Measurements from ENCODE around the gene CLEC18A. TPM values are rescaled to one million over a fixed set of nuclear protein-coding genes. Genes with fewer than 3 reads are reported as not detected.
"Not testable (repeated sequence)": the region's sequence is repeated elsewhere in the genome, so short reads cannot be mapped to it uniquely, and the experiment has no call there.

Gene CLEC18A
- total RNA-seq, 2 donors from 2014 or later, result 2.2 to 5.1 TPM

DNA sequence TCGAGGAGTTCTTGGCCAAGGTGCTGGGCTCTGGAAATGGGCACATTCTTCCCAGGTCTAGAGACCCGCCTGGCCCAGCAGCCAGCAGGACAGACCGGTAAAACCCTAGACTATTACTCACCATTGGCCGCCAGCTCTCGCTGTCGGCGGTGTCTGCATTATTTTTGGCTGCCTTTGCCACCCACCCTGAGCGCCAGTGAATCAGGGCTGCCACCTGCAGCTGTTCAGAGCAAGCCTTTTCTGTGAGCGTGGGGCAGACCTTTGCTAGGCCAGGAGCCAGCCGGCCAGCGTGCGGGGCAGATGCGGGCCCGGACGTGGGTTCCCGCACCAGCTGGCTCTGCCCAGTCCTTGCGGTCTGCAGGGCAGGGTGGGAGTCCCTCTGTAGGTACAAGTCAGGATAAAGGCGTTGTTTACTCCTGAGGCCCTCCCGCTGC, 15.8 kb upstream of the CLEC18A start:
- H3K27ac Mint-ChIP-seq, result no peak overlapping the region
- H3K36me3 Mint-ChIP-seq, result no peaks in the 10 kb centered on the region
- H3K9me3 Mint-ChIP-seq, result no peaks in the 10 kb centered on the region
- peaks cover 0 to 6% of the 10 kb centered on the region in 2 donors for H3K4me1 Mint-ChIP-seq (ENCODE audit: low read depth in 2 of 2)
- no peak for ATAC-seq
- no peaks in the 10 kb centered on the region for H3K27me3 Mint-ChIP-seq
- no peak overlapping the region for H3K4me3 Mint-ChIP-seq
- no peak for DNase-seq (ENCODE audit: low spot score)

DNA sequence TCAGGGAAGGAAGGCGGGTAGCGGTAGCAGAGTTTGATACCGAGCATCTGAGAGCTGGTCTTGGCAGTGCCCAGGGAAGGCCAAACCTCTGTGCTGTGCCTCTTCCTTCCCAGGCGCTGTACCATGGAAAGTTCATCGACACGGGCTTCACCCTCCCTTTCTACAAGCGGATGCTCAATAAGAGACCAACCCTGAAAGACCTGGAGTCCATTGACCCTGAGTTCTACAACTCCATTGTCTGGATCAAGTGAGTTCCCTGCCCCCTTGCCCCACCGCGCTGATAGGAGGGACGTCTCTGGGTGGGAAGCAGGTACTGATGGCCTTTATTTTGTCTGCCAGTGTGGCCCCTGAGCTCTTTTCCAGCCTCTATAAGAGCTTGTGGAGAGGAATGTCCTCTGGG, 15.4 kb upstream of the CLEC18A start:
- Mint-ChIP-seq H3K4me1 (ENCODE audit: low read depth in 2 of 2) (peaks cover 0 to 6% of the 10 kb centered on the region in 2 donors), H3K9me3 (no peaks in the 10 kb centered on the region), H3K27ac (no peak overlapping the region), H3K4me3 (no peak overlapping the region), H3K27me3 (no peaks in the 10 kb centered on the region), H3K36me3 (no peaks in the 10 kb centered on the region)
- no peak for DNase-seq (ENCODE audit: low spot score)
- ATAC-seq, result no peak

GRCh38 chr16:69936252-69936651, 14.9 kb upstream of the CLEC18A start:
- Mint-ChIP-seq H3K4me1 (ENCODE audit: low read depth in 2 of 2) (peaks cover 0 to 6% of the 10 kb centered on the region in 2 donors), H3K27me3 (no peaks in the 10 kb centered on the region), H3K36me3 (no peaks in the 10 kb centered on the region), H3K9me3 (no peaks in the 10 kb centered on the region), H3K4me3 (no peak overlapping the region), H3K27ac (no peak overlapping the region)
- ATAC-seq (no peak), DNase-seq (ENCODE audit: low spot score) (no peak)

GRCh38 chr16:69936751-69937211, 14.4 kb upstream of the CLEC18A start:
- Mint-ChIP-seq H3K4me3 (no peak overlapping the region), H3K4me1 (ENCODE audit: low read depth in 2 of 2) (peaks cover 0 to 6% of the 10 kb centered on the region in 2 donors), H3K27me3 (no peaks in the 10 kb centered on the region), H3K36me3 (no peaks in the 10 kb centered on the region), H3K9me3 (no peaks in the 10 kb centered on the region), H3K27ac (no peak overlapping the region)
- no peak for DNase-seq (ENCODE audit: low spot score)
- no peak for ATAC-seq

- Mint-ChIP-seq H3K9me3 (no peaks in the 10 kb centered on the region), H3K4me1 (ENCODE audit: low read depth in 2 of 2) (peaks cover 0 to 6% of the 10 kb centered on the region in 2 donors), H3K27me3 (no peaks in the 10 kb centered on the region), H3K4me3 (no peak overlapping the region), H3K36me3 (no peaks in the 10 kb centered on the region), H3K27ac (no peak overlapping the region)
- ATAC-seq (no peak), DNase-seq (ENCODE audit: low spot score) (no peak)
Measured at GRCh38 chr16:69937465-69937951, 13.6 kb upstream of the CLEC18A start.

- DNase-seq (ENCODE audit: low spot score) (no peak), ATAC-seq (no peak)
- Mint-ChIP-seq H3K9me3 (no peaks in the 10 kb centered on the region), H3K4me3 (no peak overlapping the region), H3K27me3 (no peaks in the 10 kb centered on the region), H3K36me3 (no peaks in the 10 kb centered on the region), H3K27ac (no peak overlapping the region), H3K4me1 (ENCODE audit: low read depth in 2 of 2) (no peaks in the 10 kb centered on the region)
Measured at GRCh38 chr16:69938981-69939820, 11.9 kb upstream of the CLEC18A start.

GRCh38 chr16:69939821-69940585, 11.1 kb upstream of the CLEC18A start:
- Mint-ChIP-seq H3K4me1 (ENCODE audit: low read depth in 2 of 2) (no peaks in the 10 kb centered on the region), H3K27me3 (no peaks in the 10 kb centered on the region), H3K36me3 (no peaks in the 10 kb centered on the region), H3K4me3 (no peak overlapping the region), H3K9me3 (no peaks in the 10 kb centered on the region), H3K27ac (no peak overlapping the region)
- DNase-seq (ENCODE audit: low spot score), result no peak
- ATAC-seq, result no peak

- Mint-ChIP-seq H3K4me1 (ENCODE audit: low read depth in 2 of 2) (no peaks in the 10 kb centered on the region), H3K27ac (no peak overlapping the region), H3K9me3 (no peaks in the 10 kb centered on the region), H3K4me3 (no peak overlapping the region), H3K36me3 (no peaks in the 10 kb centered on the region), H3K27me3 (no peaks in the 10 kb centered on the region)
- DNase-seq (ENCODE audit: low spot score) (no peak), ATAC-seq (no peak)
Measured at GRCh38 chr16:69940676-69941075, 10.5 kb upstream of the CLEC18A start.

GRCh38 chr16:69941251-69942098, 9.7 kb upstream of the CLEC18A start:
- Mint-ChIP-seq H3K36me3 (no peaks in the 10 kb centered on the region), H3K27me3 (no peaks in the 10 kb centered on the region), H3K4me1 (ENCODE audit: low read depth in 2 of 2) (no peaks in the 10 kb centered on the region), H3K9me3 (no peaks in the 10 kb centered on the region), H3K27ac (no peak overlapping the region), H3K4me3 (no peak overlapping the region)
- DNase-seq (ENCODE audit: low spot score), result no peak
- no peak for ATAC-seq

- ATAC-seq, result no peak
- H3K9me3 Mint-ChIP-seq, result no peaks in the 10 kb centered on the region
- H3K27me3 Mint-ChIP-seq, result no peaks in the 10 kb centered on the region
- no peaks in the 10 kb centered on the region for H3K4me1 Mint-ChIP-seq (ENCODE audit: low read depth in 2 of 2)
- no peaks in the 10 kb centered on the region for H3K36me3 Mint-ChIP-seq
- no peak for DNase-seq (ENCODE audit: low spot score)
- H3K4me3 Mint-ChIP-seq, result no peak overlapping the region
- no peak overlapping the region for H3K27ac Mint-ChIP-seq
Measured at GRCh38 chr16:69942099-69942491, 9.0 kb upstream of the CLEC18A start.

- H3K4me3 Mint-ChIP-seq, result no peak overlapping the region
- no peak for DNase-seq (ENCODE audit: low spot score)
- no peaks in the 10 kb centered on the region for H3K36me3 Mint-ChIP-seq
- no peaks in the 10 kb centered on the region for H3K27me3 Mint-ChIP-seq
- no peaks in the 10 kb centered on the region for H3K4me1 Mint-ChIP-seq (ENCODE audit: low read depth in 2 of 2)
- ATAC-seq, result no peak
- no peak overlapping the region for H3K27ac Mint-ChIP-seq
- H3K9me3 Mint-ChIP-seq, result no peaks in the 10 kb centered on the region
Measured at GRCh38 chr16:69942627-69943170, 8.4 kb upstream of the CLEC18A start.

- H3K27ac Mint-ChIP-seq; DNase-seq (ENCODE audit: low spot score); ATAC-seq; H3K4me3 Mint-ChIP-seq; H3K36me3 Mint-ChIP-seq; H3K9me3 Mint-ChIP-seq; H3K27me3 Mint-ChIP-seq; H3K4me1 Mint-ChIP-seq (ENCODE audit: low read depth in 2 of 2): not testable (repeated sequence)
Measured at GRCh38 chr16:69943241-69944036, 7.7 kb upstream of the CLEC18A start.

DNA sequence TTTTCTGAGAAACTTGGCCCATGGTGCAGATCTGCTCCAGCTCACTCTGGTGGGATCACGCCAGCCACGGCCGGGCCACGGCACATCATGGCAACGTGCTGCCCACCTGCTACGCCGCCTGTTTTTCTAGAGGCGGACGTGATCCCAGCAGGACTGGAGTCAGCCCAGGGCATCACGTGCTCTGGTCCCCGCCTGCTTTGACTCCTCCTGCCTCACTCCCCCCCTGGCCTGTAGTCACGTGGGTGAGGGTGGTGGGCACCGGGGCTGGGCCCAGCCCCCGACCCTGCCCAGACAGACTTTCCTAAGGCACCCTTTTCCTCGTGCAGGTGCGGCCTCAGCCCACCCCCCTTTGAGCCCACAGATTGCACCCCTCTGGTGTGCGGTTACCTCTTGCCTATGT, 723 bp upstream of the CLEC18A start:
- not testable (repeated sequence) for H3K27me3 Mint-ChIP-seq, H3K9me3 Mint-ChIP-seq

More for the DNA sequence above, 723 bp upstream of the CLEC18A start:
- DNase-seq (ENCODE audit: low spot score); H3K4me1 Mint-ChIP-seq (ENCODE audit: low read depth in 2 of 2); H3K27ac Mint-ChIP-seq; H3K4me3 Mint-ChIP-seq; H3K36me3 Mint-ChIP-seq: not testable (repeated sequence)
- peak in 1 of 2 donors; percentile 29 for ATAC-seq

Measured in natural killer cell treated with Interleukin-12 subunit alpha and Interleukin-12 subunit beta and Interleukin-15 and Interleukin-18, amount 100 ng/mL, for 72 hours (primary cell).